Breast epithelium (tissue), 4 donors: ENCODE measurements around the gene RPS24. TPM values are rescaled to one million over a fixed set of nuclear protein-coding genes. Genes with fewer than 3 reads are reported as not detected.

Experiments
- DNase-seq, 2 donors: peaks; one replicate each; pipeline ENCODE4 v3.0.0-alpha.2; 2019; ENCODE audit warnings: low spot score in 2 of 2
- H3K27ac ChIP-seq, 2 donors: fragments of 200-600 bp; sonication (generic) in 1 of 2; one replicate each; pipeline ENCODE4 v1.5.1; 2016 to 2019; ENCODE audit warnings: mild to moderate bottlenecking in 1 of 2
- H3K27me3 ChIP-seq, 2 donors: fragments of 200-600 bp; sonication (generic) in 1 of 2; one replicate each; pipeline versions ENCODE4 v1.5.1 to v1.6.0; 2017 to 2019; ENCODE audit warnings: control low read depth in 1 of 2, mild to moderate bottlenecking in 1 of 2
- H3K36me3 ChIP-seq: fragments of 200-600 bp; one replicate; pipeline ENCODE4 v1.5.1; 2019
- H3K4me1 ChIP-seq, 2 donors: fragments of 200-600 bp; sonication (generic); one replicate each; pipeline ENCODE4 v1.5.1; 2016 to 2019; ENCODE audit warnings: control low read depth in 1 of 2
- H3K4me3 ChIP-seq, 3 donors: fragments of 200-600 bp; sonication (generic); 1 replicate in 2 of 3; 2 replicates in 1 of 3; pipeline ENCODE4 v1.5.1; 2016 to 2019; ENCODE audit warnings: mild to moderate bottlenecking in 3 of 3, moderate library complexity in 2 of 3
- H3K9me3 ChIP-seq, 2 donors: fragments of 200-600 bp; sonication (generic) in 1 of 2; one replicate each; pipeline ENCODE4 v1.5.1; 2016 to 2019; ENCODE audit warnings: control low read depth in 1 of 2
- POLR2A ChIP-seq: fragments of 450-650 bp; IDR thresholded peaks from one replicate; pipeline ENCODE4 v1.6.1; 2016; ENCODE audit warnings: antibody characterized with exemption, mild to moderate bottlenecking, moderate library complexity
- POLR2AphosphoS5 ChIP-seq, 3 donors: sonication (generic); formaldehyde crosslinking; IDR thresholded peaks; one replicate each; pipeline ENCODE4 v1.6.1; 2017; ENCODE audit warnings: antibody characterized with exemption in 3 of 3
- intact Hi-C: fragments of 100-400 bp; cut with DNase I; formaldehyde crosslinking; loops from one replicate; pipeline ENCODE4 v1.15.1; 2023; ENCODE audit warnings: low total_unique reads
- total RNA-seq, 3 donors: library from RNA; depleted of rRNA; stranded (reverse); fragments of >200 nt; gene quantifications; one replicate each; pipeline ENCODE4 v1.1.0, GENCODE V29; 2016
- TF ChIP-seq, protein P1 (sequence below), 3 donors: fragments of 450-650 bp; IDR thresholded peaks; one replicate each; pipeline ENCODE4 v1.5.1; 2016 to 2017; ENCODE audit warnings: antibody characterized with exemption in 3 of 3, mild to moderate bottlenecking in 3 of 3, moderate library complexity in 3 of 3

RPS24 gene
- total RNA-seq, 3 donors from 2014 or later = 2,814 to 3,927 (median 3,251) TPM

DNA sequence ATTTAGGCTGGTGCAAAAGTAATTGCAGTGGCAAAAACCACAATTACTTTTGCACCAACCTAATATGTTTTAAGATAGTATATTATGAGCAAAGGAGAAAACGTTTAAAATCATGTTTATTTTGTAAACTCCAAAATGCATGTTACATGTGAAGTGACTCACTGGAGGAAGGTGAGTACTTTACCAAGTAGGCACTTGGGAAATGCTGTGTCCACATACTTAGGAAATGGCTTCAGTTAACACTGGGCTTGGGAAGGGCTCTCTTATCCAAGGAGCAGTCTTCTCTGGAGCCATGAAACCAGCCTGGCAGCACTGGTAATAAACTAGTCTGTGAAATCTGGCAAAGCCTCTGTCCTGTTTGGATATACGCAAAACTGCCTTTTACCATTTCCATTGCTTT is 4.4 kb downstream of the RPS24 start:
- no peak for TF ChIP-seq POLR2AphosphoS5 (IDR thresholded peaks at IDR 0.05)
- no peak for TF ChIP-seq POLR2A
- TF ChIP-seq, protein P1, sequence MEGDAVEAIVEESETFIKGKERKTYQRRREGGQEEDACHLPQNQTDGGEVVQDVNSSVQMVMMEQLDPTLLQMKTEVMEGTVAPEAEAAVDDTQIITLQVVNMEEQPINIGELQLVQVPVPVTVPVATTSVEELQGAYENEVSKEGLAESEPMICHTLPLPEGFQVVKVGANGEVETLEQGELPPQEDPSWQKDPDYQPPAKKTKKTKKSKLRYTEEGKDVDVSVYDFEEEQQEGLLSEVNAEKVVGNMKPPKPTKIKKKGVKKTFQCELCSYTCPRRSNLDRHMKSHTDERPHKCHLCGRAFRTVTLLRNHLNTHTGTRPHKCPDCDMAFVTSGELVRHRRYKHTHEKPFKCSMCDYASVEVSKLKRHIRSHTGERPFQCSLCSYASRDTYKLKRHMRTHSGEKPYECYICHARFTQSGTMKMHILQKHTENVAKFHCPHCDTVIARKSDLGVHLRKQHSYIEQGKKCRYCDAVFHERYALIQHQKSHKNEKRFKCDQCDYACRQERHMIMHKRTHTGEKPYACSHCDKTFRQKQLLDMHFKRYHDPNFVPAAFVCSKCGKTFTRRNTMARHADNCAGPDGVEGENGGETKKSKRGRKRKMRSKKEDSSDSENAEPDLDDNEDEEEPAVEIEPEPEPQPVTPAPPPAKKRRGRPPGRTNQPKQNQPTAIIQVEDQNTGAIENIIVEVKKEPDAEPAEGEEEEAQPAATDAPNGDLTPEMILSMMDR (IDR thresholded peaks at IDR 0.05) = no peak
- Histone ChIP-seq H3K36me3 (peaks cover 19% of the 10 kb centered on the region), H3K27me3 (no peaks in the 10 kb centered on the region), H3K9me3 (no peaks in the 10 kb centered on the region), H3K4me1 (peaks cover 0 to 6% of the 10 kb centered on the region in 2 donors), H3K27ac (no peak overlapping the region), H3K4me3 (no peak overlapping the region)
- no peak for DNase-seq
- intact Hi-C loops = no loop called here

DNA sequence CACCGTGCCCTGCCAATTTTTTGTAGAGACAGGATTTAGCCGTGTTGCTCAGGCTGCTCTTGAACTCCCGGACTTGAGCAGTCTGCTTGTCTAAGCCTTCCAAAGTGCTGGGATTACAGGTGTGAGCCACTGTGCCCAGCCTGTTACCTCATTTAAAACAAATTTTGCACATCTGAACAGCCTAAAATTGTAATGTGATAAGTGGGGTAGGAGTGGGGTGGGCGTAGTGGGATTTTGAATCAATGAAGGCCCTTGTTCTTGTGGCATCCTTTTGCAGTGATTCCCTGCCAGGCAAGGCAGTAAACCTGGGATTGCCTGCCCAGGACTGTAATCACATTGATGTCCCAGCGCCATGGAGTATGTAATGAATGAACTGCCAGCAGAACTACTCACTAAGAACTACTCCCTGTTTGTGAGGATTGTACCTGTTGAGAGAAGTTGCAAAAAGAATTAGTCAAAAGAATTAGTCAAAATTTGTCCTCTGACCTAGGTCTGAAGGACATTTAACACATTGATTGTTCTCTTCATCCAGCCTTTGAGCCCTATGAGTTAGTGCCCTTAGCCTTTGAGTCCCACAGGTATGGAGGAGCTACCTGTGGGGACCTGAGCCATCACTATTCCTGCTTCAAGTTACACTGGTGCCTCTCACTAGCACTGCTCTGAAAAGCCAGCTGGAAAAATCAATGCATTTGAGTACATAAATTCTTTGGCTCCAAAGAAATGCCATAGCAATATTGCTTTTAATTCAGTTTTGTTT is 5.3 kb downstream of the RPS24 start:
- no peak for DNase-seq
- Histone ChIP-seq H3K36me3 (peaks cover 19% of the 10 kb centered on the region), H3K4me3 (no peak overlapping the region), H3K27me3 (no peaks in the 10 kb centered on the region), H3K9me3 (no peaks in the 10 kb centered on the region), H3K27ac (no peak overlapping the region), H3K4me1 (peaks cover 0 to 6% of the 10 kb centered on the region in 2 donors)
- TF ChIP-seq, protein P1 (IDR thresholded peaks at IDR 0.05) = no peak
- TF ChIP-seq POLR2AphosphoS5 (IDR thresholded peaks at IDR 0.05) = no peak
- no peak for TF ChIP-seq POLR2A
- intact Hi-C loops = no loop called here

DNA sequence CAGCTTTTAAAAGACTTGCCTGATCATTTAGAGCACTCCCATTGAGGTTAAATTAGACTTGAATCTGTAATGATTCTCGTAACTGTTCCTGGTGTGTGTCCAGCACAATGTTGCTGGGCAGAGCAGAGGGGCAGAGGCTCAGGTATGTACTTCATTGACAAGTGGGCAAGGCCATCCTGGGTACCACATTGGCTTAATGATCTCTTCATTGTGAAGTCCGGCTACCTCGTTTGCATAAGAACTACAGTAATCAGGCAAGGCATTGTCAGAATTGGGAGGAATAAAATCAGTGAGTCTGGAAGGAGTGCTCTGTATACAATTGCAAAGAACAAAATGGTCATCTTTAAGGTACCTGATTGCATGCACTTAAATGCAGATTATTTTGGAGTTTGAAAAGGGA is 6.1 kb downstream of the RPS24 start:
- no peaks in the 10 kb centered on the region for H3K9me3 ChIP-seq
- peaks cover 19% of the 10 kb centered on the region for H3K36me3 ChIP-seq
- H3K27ac ChIP-seq = no peak overlapping the region
- intact Hi-C loops = loop anchor here (10.0 kb wide), 1 partner anchor 1145 kb away; no protein-coding TSS in a partner anchor
- H3K4me1 ChIP-seq = peaks cover 0 to 6% of the 10 kb centered on the region in 2 donors
- no peaks in the 10 kb centered on the region for H3K27me3 ChIP-seq
- H3K4me3 ChIP-seq = no peak overlapping the region
- no peak for DNase-seq
- TF ChIP-seq POLR2A (no peak), POLR2AphosphoS5 (IDR thresholded peaks at IDR 0.05) (no peak)
- TF ChIP-seq, protein P1 (IDR thresholded peaks at IDR 0.05) = no peak

DNA sequence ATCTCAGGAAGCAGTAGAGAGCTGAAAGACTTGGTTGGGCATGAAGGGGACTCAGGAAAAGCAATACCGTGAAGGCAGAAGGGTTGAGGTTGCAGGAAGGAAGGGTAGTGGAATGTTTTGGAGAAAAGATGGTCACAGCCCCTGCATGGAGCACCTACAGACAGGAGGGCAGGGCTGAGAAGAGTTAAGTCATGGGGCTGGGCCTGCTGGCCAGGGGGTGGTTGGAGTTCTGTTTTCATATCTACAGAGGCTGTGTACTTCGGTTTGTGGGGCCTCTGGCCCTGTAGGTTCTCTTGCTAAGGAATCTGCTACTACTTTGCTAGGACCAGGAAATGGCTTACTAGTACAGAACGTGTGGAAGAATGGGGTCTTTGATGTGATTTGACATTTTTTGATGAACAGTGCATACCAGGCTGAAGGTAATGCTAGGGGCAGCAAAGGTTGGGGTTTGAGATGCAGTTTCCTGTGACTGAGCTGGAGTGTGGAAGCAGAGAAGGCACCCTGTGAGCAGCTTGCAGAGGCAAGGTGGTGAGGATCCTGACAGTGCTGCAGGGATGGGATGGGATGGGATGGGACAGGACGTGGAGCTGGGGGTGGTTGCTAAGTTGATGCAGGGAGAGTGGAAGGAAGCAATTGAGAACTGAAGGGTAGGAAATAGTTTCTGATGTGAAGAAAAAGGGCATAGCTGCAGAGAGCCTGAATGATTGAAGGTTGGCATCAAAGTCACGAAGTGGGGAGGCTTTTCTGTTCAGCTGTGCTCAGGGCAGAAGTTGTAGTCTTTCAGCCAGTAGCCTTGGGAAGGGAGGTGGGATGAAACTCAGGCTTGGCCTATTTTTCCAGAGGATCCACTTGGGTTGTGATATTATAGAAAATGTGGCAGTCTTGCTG is 7.8 kb downstream of the RPS24 start:
- Histone ChIP-seq H3K4me1 (peaks cover 0 to under 1% of the 10 kb centered on the region in 2 donors), H3K9me3 (no peaks in the 10 kb centered on the region), H3K36me3 (peaks cover 19% of the 10 kb centered on the region), H3K4me3 (no peak overlapping the region), H3K27ac (no peak overlapping the region), H3K27me3 (no peaks in the 10 kb centered on the region)
- intact Hi-C loops = loop anchor here (10.0 kb wide), 1 partner anchor 1143 kb away; no protein-coding TSS in a partner anchor
- TF ChIP-seq POLR2A = no peak
- TF ChIP-seq POLR2AphosphoS5 (IDR thresholded peaks at IDR 0.05) = no peak
- TF ChIP-seq, protein P1 (IDR thresholded peaks at IDR 0.05) = no peak
- no peak for DNase-seq
